Left ventricle myocardium inferior (tissue), 1 donor: ENCODE measurements around the gene TNS3. TPM values are rescaled to one million over a fixed set of nuclear protein-coding genes. Genes with fewer than 3 reads are reported as not detected.
A peak's percentile ranks its signal among the peaks of the same experiment; 100 is the strongest.

ENCODE experiments used
- DNase-seq: peaks from one replicate; pipeline ENCODE4 v3.0.0-alpha.2; 2020
- H3K27ac ChIP-seq: fragments of 200-600 bp; replicated peaks from 2 replicates; pipeline ENCODE4 v1.8.0; 2021
- H3K27me3 ChIP-seq: fragments of 200-600 bp; 2 replicates; pipeline ENCODE4 v1.8.0; 2021; ENCODE audit warnings: low read depth
- H3K36me3 ChIP-seq: fragments of 200-600 bp; 2 replicates; pipeline ENCODE4 v1.8.0; 2021
- H3K4me1 ChIP-seq: fragments of 200-600 bp; 2 replicates; pipeline ENCODE4 v1.8.0; 2021
- H3K4me3 ChIP-seq: fragments of 200-600 bp; 2 replicates; pipeline ENCODE4 v1.8.0; 2021; ENCODE audit warnings: mild to moderate bottlenecking, moderate library complexity
- H3K9me3 ChIP-seq: fragments of 200-600 bp; replicated peaks from 2 replicates; pipeline ENCODE4 v1.8.0; 2021
- CTCF ChIP-seq: fragments of 200-600 bp; IDR thresholded peaks from 2 replicates; pipeline ENCODE4 v1.8.0; 2021; ENCODE audit warnings: antibody characterized with exemption, mild to moderate bottlenecking, borderline replicate concordance
- intact Hi-C: fragments of 100-400 bp; cut with micrococcal nuclease; formaldehyde crosslinking; loops from one replicate; pipeline ENCODE4 v1.11.0; 2022
- total RNA-seq: library from RNA; stranded (reverse); fragmentation: NEBNext Ultra II Directional; extraction: Animal tissue kit (Norgen Biotek cat#: 25700); gene quantifications from one replicate; pipeline ENCODE4 v1.2.1, GENCODE V29; 2021
- donor health status: DM: no; HTN: yes; CAD: no; lungs with severe emphysema.

TNS3 gene
- total RNA-seq, 1 donor from 2014 or later, result 40.6 TPM

DNA sequence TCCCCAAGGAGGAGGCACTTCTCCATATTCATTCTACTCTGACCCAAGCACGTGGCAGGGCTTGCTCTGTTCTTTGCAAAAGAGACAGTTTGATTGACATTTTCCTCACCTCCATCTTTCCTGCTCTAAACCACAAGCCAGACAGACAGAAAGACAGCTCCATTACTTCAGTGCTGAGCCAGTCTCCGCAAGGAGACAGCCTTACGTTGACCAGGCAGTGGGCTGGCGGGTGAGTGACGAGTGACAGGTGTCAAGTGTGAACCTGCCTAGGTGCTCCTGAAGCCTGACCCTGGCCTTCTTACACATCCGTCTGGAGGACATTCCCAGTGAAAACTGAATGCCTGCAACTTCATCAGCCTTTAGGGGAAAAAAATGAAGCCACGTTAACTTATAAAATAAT lies 314.6 kb downstream of the TNS3 start:
- DNase-seq, result no peak
- intact Hi-C loops, result loop anchor here (2.0 kb wide), 1 partner anchor 551 kb away; no protein-coding TSS in a partner anchor
- H3K27ac ChIP-seq, result peak overlapping the region; percentile 18

DNA sequence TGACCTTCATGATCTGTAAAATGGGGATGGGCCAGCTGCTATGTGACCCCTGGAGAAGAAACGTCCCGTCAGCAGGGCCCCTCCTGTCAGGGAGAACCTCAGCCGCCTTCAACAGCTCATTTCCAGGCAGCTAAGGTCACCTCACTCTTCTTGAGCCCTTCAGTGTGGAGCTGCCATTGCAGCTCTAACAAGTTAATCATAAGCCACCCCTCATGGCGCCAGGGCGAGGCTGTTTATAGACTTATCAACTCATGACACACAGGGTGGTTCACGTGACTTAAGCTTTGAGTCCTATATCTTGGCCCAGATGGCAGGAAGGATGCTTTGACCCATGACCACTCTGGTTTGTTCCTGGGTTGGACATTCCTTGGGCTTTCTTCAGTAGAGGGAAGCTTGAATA lies 315.1 kb downstream of the TNS3 start:
- Histone ChIP-seq H3K4me1 (peaks cover 17% of the 10 kb centered on the region), H3K27me3 (no peaks in the 10 kb centered on the region), H3K36me3 (no peaks in the 10 kb centered on the region), H3K4me3 (no peak overlapping the region), H3K9me3 (peaks cover 16% of the 10 kb centered on the region), H3K27ac (peak overlapping the region; percentile 18)
- intact Hi-C loops, result loop anchor here (2.0 kb wide), 1 partner anchor 552 kb away; no protein-coding TSS in a partner anchor
- no peak for TF ChIP-seq CTCF
- no peak for DNase-seq

More for the DNA sequence above, 314.6 kb downstream of the TNS3 start:
- Histone ChIP-seq H3K27me3 (no peaks in the 10 kb centered on the region), H3K4me3 (no peak overlapping the region), H3K9me3 (peaks cover 16% of the 10 kb centered on the region), H3K4me1 (peaks cover 17% of the 10 kb centered on the region), H3K36me3 (no peaks in the 10 kb centered on the region)
- no peak for TF ChIP-seq CTCF

DNA sequence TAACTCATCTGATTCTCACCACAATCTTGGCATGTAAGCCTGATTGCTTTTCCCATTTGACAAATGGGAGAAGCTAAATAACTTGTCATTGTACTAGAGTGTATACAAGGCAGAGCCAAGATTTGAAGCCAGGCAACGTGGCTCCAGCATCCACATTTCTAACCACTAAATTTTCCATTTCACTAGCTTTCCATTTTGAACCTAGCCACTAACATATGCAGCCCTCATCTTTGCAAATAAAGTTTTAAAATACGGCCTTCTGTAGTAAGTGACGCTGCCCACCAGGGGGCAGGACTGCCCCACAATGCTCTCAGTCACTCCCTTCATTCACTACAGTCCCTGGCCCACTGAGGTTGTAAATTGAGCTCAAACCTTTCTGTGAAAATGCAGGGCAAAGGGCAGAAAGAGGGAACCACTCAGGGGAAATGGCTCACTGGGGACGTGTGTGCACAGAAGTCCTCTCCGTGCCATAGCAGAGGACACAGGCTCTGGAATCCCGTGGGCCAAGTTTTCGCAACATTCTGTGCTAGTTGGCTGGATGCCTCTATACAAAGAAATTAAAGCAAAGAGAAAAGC lies 315.7 kb downstream of the TNS3 start:
- H3K4me3 ChIP-seq, result no peak overlapping the region
- peaks cover 16% of the 10 kb centered on the region for H3K9me3 ChIP-seq
- peak overlapping the region; percentile 18 for H3K27ac ChIP-seq
- no peaks in the 10 kb centered on the region for H3K27me3 ChIP-seq
- peak; percentile 44 for DNase-seq
- H3K4me1 ChIP-seq, result peaks cover 17% of the 10 kb centered on the region
- peak; percentile 96 for TF ChIP-seq CTCF
- intact Hi-C loops, result loop anchor here (2.0 kb wide), 1 partner anchor 553 kb away; no protein-coding TSS in a partner anchor
- no peaks in the 10 kb centered on the region for H3K36me3 ChIP-seq

GRCh38 chr7:47265621-47266020 lies 316.3 kb downstream of the TNS3 start:
- Histone ChIP-seq H3K9me3 (peaks cover 16% of the 10 kb centered on the region), H3K36me3 (no peaks in the 10 kb centered on the region), H3K4me1 (peaks cover 17% of the 10 kb centered on the region), H3K27ac (peak overlapping the region; percentile 18), H3K4me3 (no peak overlapping the region), H3K27me3 (no peaks in the 10 kb centered on the region)
- intact Hi-C loops, result loop anchor here (2.0 kb wide), 1 partner anchor 553 kb away; no protein-coding TSS in a partner anchor
- no peak for TF ChIP-seq CTCF
- DNase-seq, result no peak

DNA sequence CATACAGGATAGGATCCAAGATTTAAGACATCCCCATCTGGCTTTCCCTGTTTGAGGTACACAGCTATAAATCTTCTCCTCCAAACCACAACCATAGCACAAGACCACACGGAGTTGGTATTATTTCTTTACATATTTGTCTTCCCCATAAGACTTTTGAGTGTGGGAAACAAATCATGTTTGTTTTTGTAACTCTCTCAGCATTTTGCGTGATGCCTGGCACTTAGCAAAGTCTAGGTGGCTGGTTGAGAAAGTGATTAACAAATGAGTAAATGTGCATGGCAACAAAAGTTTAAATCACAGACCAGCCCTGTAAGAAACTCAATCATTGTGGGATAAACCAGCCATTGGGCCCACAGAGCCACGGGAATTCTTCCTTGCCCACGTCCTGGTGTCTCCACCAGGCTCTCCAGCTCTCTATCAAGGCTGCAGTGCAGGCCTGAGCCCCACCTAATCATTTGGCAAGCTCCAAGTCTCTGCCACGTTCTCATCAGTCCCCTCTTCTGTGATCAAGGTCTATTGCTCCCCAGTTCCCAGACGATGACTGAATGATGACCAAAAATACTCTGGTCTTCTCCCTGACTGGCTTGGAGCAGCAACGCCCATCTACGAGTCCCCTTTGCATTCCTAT lies 317.8 kb downstream of the TNS3 start:
- DNase-seq, result no peak
- H3K4me3 ChIP-seq, result no peak overlapping the region
- H3K9me3 ChIP-seq, result peaks cover 16% of the 10 kb centered on the region
- H3K36me3 ChIP-seq, result no peaks in the 10 kb centered on the region
- peaks cover 17% of the 10 kb centered on the region for H3K4me1 ChIP-seq
- intact Hi-C loops, result no loop called here
- TF ChIP-seq CTCF, result no peak
- H3K27me3 ChIP-seq, result no peaks in the 10 kb centered on the region
- no peak overlapping the region for H3K27ac ChIP-seq
